H1 (cell line): Measurements from ENCODE around the gene PPP1R3E.

Source experiments
- BACH1 ChIP-seq: IDR thresholded peaks from 2 replicates; pipeline ENCODE4 v1.6.1; 2012; ENCODE audit warnings: low read length, improper control_type of control experiment
- CREB1 ChIP-seq: IDR thresholded peaks from 2 replicates; pipeline ENCODE4 v1.6.1; 2012; ENCODE audit warnings: inconsistent platforms
- TBP ChIP-seq: IDR thresholded peaks from 2 replicates; pipeline ENCODE4 v1.6.1; 2011; ENCODE audit warnings: low read depth, low read length, improper control_type of control experiment

- TF ChIP-seq BACH1 (no peak), CREB1 (no peak), TBP (no peak)
Measured at GRCh38 chr14:23349156-23349845, 46.6 kb upstream of the PPP1R3E start.
